ENCODE data around the gene NPTX1. TPM values are rescaled to one million over a fixed set of nuclear protein-coding genes. Genes with fewer than 3 reads are reported as not detected.

Gene NPTX1
- total RNA-seq, 2 experiments from 2014 or later = 10.4 to 10.7 TPM

- Mint-ChIP-seq H3K9me3 (no peaks in the 10 kb centered on the region), H3K36me3 (ENCODE audit: low read depth) (peaks cover 2% of the 10 kb centered on the region), H3K4me3 (no peak overlapping the region), H3K27me3 (ENCODE audit: low read depth) (peaks cover 4% of the 10 kb centered on the region), H3K27ac (peak overlapping the region; percentile 72), H3K4me1 (ENCODE audit: low read depth) (peaks cover 18% of the 10 kb centered on the region)
- no peak for DNase-seq
- intact Hi-C loops (cut with micrococcal nuclease) = no loop called here
- CTCF ChIA-PET = no interaction called here
Measured at GRCh38 chr17:80452173-80452915, 24.1 kb downstream of the NPTX1 start.

- DNase-seq = no peak
- Mint-ChIP-seq H3K9me3 (no peaks in the 10 kb centered on the region), H3K4me1 (ENCODE audit: low read depth) (peaks cover 18% of the 10 kb centered on the region), H3K36me3 (ENCODE audit: low read depth) (peaks cover 2% of the 10 kb centered on the region), H3K27me3 (ENCODE audit: low read depth) (no peaks in the 10 kb centered on the region), H3K27ac (no peak overlapping the region), H3K4me3 (no peak overlapping the region)
- intact Hi-C loops (cut with micrococcal nuclease) = no loop called here
- CTCF ChIA-PET = interaction anchor here (0.7 kb wide), 1 partner anchor 252 kb away, joined by 3 read pairs; no protein-coding TSS in a partner anchor
Measured at GRCh38 chr17:80451104-80451775, 25.2 kb downstream of the NPTX1 start.

DNA sequence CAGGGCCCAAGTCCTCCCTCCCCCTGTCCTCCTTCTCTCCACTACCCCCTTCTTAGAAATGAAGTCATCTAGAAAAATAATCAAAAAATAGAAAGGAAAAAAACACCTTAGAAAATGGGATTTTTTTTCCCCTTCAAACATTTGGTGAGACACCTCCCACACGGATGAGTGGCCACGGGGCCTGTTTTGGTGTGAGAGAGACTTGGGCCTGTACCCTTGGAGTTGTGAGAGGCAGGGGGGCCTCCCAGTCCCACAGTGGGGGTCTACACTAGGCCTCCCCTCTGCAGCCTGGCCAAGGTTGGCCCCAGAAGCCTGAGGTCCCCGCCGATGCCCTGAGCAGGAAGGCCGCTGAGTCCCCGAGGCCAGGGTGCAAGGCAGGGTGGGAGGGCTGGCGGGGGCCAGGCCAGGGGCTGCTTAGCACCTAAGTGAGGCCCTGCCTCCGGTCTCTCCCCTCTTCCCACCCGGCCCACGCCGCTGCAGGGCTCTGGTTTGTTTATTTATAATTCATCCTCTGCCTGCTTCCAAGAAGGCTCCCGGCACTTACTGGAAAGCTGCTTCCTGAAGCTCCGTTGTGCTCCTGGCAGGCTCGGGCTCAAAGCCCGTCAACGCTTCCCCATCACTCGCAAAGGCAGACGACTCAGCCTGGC is 26.4 kb downstream of the NPTX1 start:
- Mint-ChIP-seq H3K27me3 (ENCODE audit: low read depth) (no peaks in the 10 kb centered on the region), H3K4me3 (no peak overlapping the region), H3K27ac (no peak overlapping the region), H3K9me3 (no peaks in the 10 kb centered on the region), H3K4me1 (ENCODE audit: low read depth) (peaks cover 11% of the 10 kb centered on the region), H3K36me3 (ENCODE audit: low read depth) (peaks cover 2% of the 10 kb centered on the region)
- DNase-seq = no peak
- intact Hi-C loops (cut with micrococcal nuclease) = no loop called here
- CTCF ChIA-PET = no interaction called here

- Mint-ChIP-seq H3K36me3 (ENCODE audit: low read depth) (peaks cover 2% of the 10 kb centered on the region), H3K4me1 (ENCODE audit: low read depth) (peaks cover 11% of the 10 kb centered on the region), H3K27ac (no peak overlapping the region), H3K4me3 (no peak overlapping the region), H3K27me3 (ENCODE audit: low read depth) (no peaks in the 10 kb centered on the region), H3K9me3 (no peaks in the 10 kb centered on the region)
- intact Hi-C loops (cut with micrococcal nuclease) = no loop called here
- no peak for DNase-seq
- CTCF ChIA-PET = no interaction called here
Measured at GRCh38 chr17:80449194-80449929, 27.0 kb downstream of the NPTX1 start.

DNA sequence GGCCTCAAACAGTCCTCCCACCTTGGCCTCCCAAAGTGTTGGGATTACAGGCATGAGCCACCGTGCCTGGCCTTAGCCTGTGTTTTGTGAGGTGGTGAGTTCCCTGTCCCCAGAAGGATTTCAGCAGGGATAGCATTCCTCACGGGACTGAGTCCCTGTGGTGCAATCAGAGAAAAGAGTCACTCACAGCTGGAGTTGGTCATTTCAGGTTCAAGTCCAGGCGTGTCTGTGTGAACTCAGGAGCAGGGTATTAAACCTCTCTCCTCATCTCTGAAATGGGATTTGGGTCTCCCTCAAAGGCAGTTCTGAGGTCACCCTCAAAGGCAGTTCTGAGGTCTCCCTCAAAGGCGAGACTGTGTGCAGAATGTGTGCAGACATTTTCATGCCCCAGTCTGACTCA is 28.6 kb downstream of the NPTX1 start:
- no peaks in the 10 kb centered on the region for H3K27me3 Mint-ChIP-seq (ENCODE audit: low read depth)
- H3K9me3 Mint-ChIP-seq = no peaks in the 10 kb centered on the region
- no peak overlapping the region for H3K27ac Mint-ChIP-seq
- no peak overlapping the region for H3K4me3 Mint-ChIP-seq
- no peak for DNase-seq
- no peaks in the 10 kb centered on the region for H3K36me3 Mint-ChIP-seq (ENCODE audit: low read depth)
- no peaks in the 10 kb centered on the region for H3K4me1 Mint-ChIP-seq (ENCODE audit: low read depth)
- CTCF ChIA-PET = no interaction called here
- intact Hi-C loops (cut with micrococcal nuclease) = no loop called here

DNA sequence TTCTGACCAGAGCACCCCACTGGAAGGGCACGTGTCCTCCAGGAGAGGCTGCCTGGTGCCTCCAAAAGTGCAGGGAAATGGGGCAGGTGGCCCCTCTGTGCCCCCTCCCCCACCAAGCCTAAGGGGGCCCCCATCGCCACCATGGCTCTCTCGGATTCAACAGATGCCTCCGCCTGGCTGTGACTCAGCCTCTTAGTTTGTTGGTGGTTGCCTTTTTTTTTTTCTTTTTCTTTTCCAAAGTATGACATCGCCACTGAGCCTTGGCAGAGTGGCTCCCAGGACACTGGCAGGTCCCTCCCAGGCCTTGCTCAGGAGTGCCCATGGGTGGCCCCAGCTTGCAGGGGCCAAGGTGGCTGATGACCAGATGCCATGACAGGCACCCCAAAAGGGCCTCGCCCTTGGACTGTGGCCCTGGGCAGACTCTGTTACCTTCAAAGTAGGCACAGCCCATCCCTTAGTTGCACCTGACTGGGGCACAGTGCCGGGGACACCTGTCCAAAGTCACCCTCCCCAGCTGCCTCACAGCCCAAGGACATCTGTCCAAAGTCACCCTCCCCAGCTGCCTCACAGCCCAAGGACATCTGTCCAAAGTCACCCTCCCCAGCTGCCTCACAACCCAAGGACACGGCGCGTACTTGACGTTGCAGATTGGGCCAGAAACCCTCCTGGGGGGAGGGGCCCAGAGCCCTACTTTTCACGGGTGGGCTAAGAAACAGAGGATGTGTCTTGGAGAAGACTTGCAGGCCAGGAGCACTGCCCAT is 29.6 kb downstream of the NPTX1 start:
- CTCF ChIA-PET = no interaction called here
- H3K27ac Mint-ChIP-seq = no peak overlapping the region
- H3K4me3 Mint-ChIP-seq = no peak overlapping the region

DNA sequence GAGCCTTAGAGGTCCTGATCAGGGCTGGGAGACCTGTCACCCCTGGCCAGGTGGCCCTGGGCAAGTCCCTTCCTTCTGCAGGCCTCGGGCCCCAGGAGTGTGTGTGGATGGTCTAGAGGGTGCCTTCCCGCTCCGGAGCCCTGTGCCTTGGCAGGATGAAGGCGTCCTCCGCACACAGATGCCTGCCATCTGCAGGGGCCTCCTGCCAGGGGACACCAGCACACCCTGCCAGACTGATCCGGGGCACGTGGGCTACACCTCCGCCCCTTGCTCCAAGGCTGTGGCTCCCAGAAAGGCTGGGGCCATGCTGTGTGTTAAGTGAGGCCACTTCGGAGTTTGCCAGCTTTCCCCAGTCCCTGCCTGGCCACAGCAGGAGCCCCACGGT is 30.7 kb downstream of the NPTX1 start:
- H3K4me1 Mint-ChIP-seq (ENCODE audit: low read depth) = no peaks in the 10 kb centered on the region
- CTCF ChIA-PET = no interaction called here
- no peak overlapping the region for H3K4me3 Mint-ChIP-seq
- no peaks in the 10 kb centered on the region for H3K27me3 Mint-ChIP-seq (ENCODE audit: low read depth)
- no peak overlapping the region for H3K27ac Mint-ChIP-seq
- H3K36me3 Mint-ChIP-seq (ENCODE audit: low read depth) = no peaks in the 10 kb centered on the region
- intact Hi-C loops (cut with micrococcal nuclease) = no loop called here
- DNase-seq = no peak
- no peaks in the 10 kb centered on the region for H3K9me3 Mint-ChIP-seq

More for the DNA sequence above, 29.6 kb downstream of the NPTX1 start:
- intact Hi-C loops (cut with micrococcal nuclease) = no loop called here
- Mint-ChIP-seq H3K27me3 (ENCODE audit: low read depth) (no peaks in the 10 kb centered on the region), H3K36me3 (ENCODE audit: low read depth) (no peaks in the 10 kb centered on the region), H3K4me1 (ENCODE audit: low read depth) (no peaks in the 10 kb centered on the region), H3K9me3 (no peaks in the 10 kb centered on the region)
- DNase-seq = no peak

DNA sequence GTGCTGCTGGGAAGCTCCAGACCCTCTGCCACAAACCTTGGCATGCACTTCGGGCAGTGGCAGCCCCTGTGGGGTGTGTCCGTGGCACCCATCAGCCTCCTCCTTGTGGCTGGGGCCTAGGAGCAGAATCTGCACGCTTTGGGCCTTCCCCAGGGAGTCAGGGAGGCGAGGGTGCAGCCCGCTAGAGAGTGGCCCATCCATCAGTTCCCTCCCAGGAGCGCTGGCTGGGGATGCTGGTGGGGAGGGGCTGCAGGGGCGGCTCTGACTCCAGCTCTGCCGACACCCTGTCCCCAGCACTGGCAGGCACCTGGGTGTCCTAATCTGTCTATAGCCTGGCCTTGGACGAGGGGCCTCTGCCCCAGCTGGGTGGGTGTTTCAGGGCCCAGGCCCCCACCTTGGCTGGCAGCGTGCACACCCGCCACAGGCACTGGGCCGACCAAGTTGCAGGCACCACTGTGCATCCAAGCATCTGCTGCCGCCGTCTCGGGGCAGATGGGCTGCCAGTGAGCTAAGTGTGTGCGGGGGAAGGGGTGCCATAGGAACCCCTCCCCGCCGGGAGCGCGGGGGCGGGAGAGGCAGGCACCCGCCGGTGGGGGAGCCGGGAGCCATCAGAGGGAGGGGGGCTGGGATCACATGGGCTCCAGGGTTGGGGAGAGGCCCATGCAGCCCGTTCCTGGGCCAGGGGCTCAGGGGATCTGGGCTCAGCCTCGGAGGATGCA is 31.2 kb downstream of the NPTX1 start:
- H3K36me3 Mint-ChIP-seq (ENCODE audit: low read depth) = no peaks in the 10 kb centered on the region
- no peaks in the 10 kb centered on the region for H3K27me3 Mint-ChIP-seq (ENCODE audit: low read depth)
- CTCF ChIA-PET = no interaction called here
- intact Hi-C loops (cut with micrococcal nuclease) = no loop called here
- no peak overlapping the region for H3K4me3 Mint-ChIP-seq
- DNase-seq = no peak
- H3K27ac Mint-ChIP-seq = no peak overlapping the region
- no peaks in the 10 kb centered on the region for H3K9me3 Mint-ChIP-seq
- no peaks in the 10 kb centered on the region for H3K4me1 Mint-ChIP-seq (ENCODE audit: low read depth)

- Mint-ChIP-seq H3K4me1 (ENCODE audit: low read depth) (no peaks in the 10 kb centered on the region), H3K27ac (no peak overlapping the region), H3K36me3 (ENCODE audit: low read depth) (no peaks in the 10 kb centered on the region), H3K4me3 (no peak overlapping the region), H3K27me3 (ENCODE audit: low read depth) (no peaks in the 10 kb centered on the region), H3K9me3 (no peaks in the 10 kb centered on the region)
- intact Hi-C loops (cut with micrococcal nuclease) = no loop called here
- CTCF ChIA-PET = no interaction called here
- no peak for DNase-seq
Measured at GRCh38 chr17:80444644-80444979, 31.8 kb downstream of the NPTX1 start.

DNA sequence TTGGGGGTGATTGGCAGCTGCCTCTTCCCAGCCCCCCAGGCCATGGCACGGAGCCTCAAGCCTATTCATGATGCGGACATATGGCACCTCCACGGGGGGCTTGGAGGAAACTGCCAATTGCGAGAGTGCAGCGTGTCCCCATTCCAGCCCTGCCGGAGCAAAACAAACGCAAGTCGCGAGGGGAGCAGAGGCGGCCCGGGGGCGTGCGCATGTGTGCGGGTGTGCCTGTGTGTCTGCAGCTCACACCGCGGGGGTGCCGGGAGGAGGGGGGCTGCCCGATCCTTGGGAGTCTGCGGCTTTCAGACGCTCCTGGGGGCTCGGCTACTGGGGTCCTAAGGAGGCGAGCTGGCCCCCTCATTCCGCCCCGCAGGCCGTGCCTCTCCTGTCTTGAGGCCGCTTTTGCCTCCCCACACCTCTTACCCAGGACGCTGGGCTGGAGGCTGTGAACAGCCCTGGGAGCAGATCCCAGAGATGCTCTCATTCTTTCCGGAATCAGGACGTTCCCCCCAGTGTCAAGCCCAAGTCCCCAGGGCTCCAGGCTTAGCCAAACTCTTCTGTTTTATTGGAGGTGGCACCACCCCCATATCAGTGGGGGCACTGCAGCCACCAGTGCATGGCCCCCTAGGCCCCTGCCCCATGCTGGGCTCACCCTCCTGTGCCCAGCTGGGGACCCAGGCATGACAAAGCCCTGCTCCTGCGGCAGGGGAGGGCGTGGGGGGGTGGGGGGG is 32.3 kb downstream of the NPTX1 start:
- intact Hi-C loops (cut with micrococcal nuclease) = no loop called here
- CTCF ChIA-PET = no interaction called here
- DNase-seq = no peak
- no peak overlapping the region for H3K27ac Mint-ChIP-seq
- no peak overlapping the region for H3K4me3 Mint-ChIP-seq
- H3K9me3 Mint-ChIP-seq = no peaks in the 10 kb centered on the region
- H3K4me1 Mint-ChIP-seq (ENCODE audit: low read depth) = no peaks in the 10 kb centered on the region
- no peaks in the 10 kb centered on the region for H3K36me3 Mint-ChIP-seq (ENCODE audit: low read depth)
- no peaks in the 10 kb centered on the region for H3K27me3 Mint-ChIP-seq (ENCODE audit: low read depth)

GRCh38 chr17:80443498-80443897 is 32.9 kb downstream of the NPTX1 start:
- no peaks in the 10 kb centered on the region for H3K36me3 Mint-ChIP-seq (ENCODE audit: low read depth)
- CTCF ChIA-PET = no interaction called here
- H3K9me3 Mint-ChIP-seq = no peaks in the 10 kb centered on the region
- intact Hi-C loops (cut with micrococcal nuclease) = no loop called here
- H3K27ac Mint-ChIP-seq = no peak overlapping the region
- H3K27me3 Mint-ChIP-seq (ENCODE audit: low read depth) = no peaks in the 10 kb centered on the region
- H3K4me1 Mint-ChIP-seq (ENCODE audit: low read depth) = no peaks in the 10 kb centered on the region
- DNase-seq = no peak
- no peak overlapping the region for H3K4me3 Mint-ChIP-seq

Measured in activated naive CD4-positive, alpha-beta T cell treated with anti-CD3 and anti-CD28 coated beads for 36 hours (primary cell).